GM12865 (cell line): Measurements from ENCODE around the gene MEIS2.

Source experiments
- DNase-seq: peaks from one replicate; pipeline ENCODE4 v3.0.0; 2010; ENCODE audit warnings: low read depth
- H3K4me3 ChIP-seq: 2 replicates; pipeline ENCODE4 v1.5.1; 2011; ENCODE audit warnings: mild to moderate bottlenecking, low read depth, low read length, control low read depth
- TF ChIP-seq, protein P1 (sequence below): IDR thresholded peaks from 2 replicates; pipeline ENCODE4 v1.5.1; 2011; ENCODE audit warnings: low read length, control low read depth, low read depth, inconsistent platforms; ENCODE audit not compliant: insufficient read depth; ENCODE audit errors: missing control alignments

MEIS2 gene

DNA sequence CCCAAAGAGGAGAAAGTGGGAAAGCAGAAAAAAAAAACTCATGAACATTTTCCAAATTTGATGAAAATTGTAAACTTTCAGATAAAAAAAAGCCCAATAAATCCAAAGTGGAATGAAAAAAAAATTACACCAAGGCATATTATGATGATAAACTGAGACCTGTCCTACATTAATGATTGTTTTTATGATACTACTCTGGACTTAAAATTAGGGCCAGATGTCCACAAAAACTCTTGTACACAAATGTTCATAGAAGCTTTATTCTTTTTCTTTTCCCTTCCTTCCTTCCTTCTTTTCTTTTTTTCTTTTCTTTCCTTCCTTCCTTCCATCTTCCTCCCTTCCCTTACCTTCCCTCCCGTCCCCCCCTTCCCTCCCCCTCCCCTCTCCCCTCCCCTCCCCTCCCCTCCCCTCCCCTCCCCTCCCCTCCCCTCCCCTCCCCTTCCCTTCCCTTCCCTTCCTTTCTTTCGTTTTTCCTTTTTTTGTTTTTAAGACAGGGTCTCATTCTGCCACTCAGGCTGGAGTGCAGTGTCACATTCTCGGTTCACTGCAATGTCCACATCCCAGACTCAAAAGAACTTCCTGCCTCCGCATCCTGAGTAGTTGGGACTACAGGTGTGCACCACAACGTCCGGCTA is 243.9 kb downstream of the MEIS2 start:
- TF ChIP-seq, protein P1, sequence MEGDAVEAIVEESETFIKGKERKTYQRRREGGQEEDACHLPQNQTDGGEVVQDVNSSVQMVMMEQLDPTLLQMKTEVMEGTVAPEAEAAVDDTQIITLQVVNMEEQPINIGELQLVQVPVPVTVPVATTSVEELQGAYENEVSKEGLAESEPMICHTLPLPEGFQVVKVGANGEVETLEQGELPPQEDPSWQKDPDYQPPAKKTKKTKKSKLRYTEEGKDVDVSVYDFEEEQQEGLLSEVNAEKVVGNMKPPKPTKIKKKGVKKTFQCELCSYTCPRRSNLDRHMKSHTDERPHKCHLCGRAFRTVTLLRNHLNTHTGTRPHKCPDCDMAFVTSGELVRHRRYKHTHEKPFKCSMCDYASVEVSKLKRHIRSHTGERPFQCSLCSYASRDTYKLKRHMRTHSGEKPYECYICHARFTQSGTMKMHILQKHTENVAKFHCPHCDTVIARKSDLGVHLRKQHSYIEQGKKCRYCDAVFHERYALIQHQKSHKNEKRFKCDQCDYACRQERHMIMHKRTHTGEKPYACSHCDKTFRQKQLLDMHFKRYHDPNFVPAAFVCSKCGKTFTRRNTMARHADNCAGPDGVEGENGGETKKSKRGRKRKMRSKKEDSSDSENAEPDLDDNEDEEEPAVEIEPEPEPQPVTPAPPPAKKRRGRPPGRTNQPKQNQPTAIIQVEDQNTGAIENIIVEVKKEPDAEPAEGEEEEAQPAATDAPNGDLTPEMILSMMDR = no peak
- DNase-seq = no peak
- H3K4me3 ChIP-seq = no peak overlapping the region

DNA sequence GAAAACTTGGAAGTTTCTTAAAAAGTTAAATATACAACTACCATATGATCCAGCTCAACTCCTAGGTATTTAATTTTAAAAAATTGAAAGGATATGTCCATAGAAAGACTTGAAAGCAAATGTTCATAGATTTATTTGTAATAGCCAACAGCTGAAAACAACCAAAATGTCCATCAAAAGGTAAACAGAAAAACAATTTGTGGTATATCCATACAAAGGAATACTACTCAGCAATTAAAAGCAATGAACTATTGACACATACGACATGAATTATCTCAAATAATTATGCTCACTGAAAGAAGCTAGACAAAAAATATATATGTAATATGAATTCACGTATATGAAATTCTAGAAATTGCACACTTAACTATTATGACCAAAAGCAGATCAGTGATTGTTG is 249.5 kb downstream of the MEIS2 start:
- no peak overlapping the region for H3K4me3 ChIP-seq
- DNase-seq = no peak
- TF ChIP-seq, protein P1 = no peak

DNA sequence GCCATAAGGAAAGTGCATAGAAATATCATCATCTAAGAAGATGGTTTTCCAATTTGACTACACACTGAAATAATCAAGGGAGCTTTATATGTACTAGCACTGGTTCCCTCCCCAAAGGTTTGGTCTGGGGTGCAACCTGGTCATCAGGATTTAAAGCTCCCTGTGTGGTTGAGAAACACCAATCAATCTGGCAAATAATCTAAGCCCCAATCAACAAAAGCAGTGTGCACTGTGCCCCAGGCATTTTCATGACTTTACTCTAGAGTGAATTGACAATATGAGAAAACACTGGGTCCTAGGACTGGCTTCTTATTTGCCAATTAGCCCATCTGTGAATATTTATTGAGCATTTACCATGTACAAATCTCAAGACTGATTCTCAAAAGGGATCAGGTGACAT is 255.1 kb downstream of the MEIS2 start:
- no peak overlapping the region for H3K4me3 ChIP-seq
- DNase-seq = no peak
- TF ChIP-seq, protein P1 = no peak

DNA sequence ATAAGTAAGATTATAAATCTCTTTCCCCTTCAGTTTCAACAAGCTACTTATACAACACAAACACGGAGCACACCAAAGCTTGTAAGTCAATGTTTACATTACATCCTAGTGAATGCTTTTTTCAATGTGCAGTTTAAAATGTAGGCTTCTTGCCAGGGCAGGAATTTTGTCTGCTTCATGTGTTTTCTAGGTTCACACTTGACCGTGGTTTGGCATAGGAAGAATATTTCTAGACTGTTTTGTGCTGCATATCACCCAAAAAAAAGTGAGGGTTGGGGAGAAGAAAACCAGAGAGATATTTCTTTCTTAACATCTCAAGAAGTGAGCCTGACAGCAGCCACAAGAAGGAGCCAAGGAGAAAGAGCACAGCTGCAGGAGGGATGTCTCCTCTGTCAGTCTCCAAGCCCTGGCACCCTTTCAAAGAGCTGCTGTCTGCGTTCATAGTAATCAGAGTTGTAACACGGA is 255.8 kb downstream of the MEIS2 start:
- TF ChIP-seq, protein P1 = no peak
- no peak overlapping the region for H3K4me3 ChIP-seq
- DNase-seq = no peak

DNA sequence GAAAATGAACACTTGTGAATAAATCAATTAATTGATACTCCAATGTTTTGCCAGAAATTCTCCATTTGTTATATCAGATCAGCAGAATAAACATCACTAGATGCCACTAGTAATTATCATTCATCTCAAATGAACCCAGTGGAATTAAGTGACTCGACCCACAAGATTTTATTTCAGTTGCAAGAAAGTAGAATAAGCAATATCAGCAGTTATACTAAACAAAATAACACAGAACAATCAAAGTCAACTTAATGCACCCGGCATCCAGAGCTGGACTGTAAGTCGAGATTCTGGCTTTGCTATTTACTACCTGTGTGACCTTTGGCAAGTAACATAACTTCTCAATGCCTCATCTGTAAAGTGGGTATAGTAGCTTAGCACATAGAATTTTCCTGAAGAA is 256.5 kb downstream of the MEIS2 start:
- DNase-seq = no peak
- H3K4me3 ChIP-seq = no peak overlapping the region
- TF ChIP-seq, protein P1 = no peak

DNA sequence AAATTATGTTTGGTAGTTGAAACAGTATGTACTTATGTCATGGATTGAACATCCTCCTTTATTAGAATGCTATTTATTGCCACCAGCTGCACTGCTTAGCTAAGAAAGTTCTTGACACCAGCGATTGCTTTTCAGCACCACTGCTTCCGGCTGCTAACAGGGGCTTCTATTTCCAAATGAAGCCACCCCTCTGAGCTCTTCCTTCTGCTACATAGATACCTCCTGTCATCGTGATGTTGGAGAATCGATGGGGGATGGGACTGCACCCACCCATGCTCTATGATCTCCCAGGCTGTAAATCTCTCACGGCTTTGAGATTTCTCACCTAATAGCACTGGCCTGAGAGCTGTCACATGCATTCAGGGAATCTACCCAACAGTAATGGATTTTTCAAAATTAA is 259.2 kb downstream of the MEIS2 start:
- DNase-seq = no peak
- no peak overlapping the region for H3K4me3 ChIP-seq
- TF ChIP-seq, protein P1 = no peak
